Measurements from ENCODE around the gene SMOC1. TPM values are rescaled to one million over a fixed set of nuclear protein-coding genes. Genes with fewer than 3 reads are reported as not detected.

SMOC1 gene
- total and polyA plus RNA-seq, 9 of the 15 experiments (the other 6 are each of a cell fraction or from before 2014, with no cell fraction given), result 0.04 TPM; not detected in 8

DNA sequence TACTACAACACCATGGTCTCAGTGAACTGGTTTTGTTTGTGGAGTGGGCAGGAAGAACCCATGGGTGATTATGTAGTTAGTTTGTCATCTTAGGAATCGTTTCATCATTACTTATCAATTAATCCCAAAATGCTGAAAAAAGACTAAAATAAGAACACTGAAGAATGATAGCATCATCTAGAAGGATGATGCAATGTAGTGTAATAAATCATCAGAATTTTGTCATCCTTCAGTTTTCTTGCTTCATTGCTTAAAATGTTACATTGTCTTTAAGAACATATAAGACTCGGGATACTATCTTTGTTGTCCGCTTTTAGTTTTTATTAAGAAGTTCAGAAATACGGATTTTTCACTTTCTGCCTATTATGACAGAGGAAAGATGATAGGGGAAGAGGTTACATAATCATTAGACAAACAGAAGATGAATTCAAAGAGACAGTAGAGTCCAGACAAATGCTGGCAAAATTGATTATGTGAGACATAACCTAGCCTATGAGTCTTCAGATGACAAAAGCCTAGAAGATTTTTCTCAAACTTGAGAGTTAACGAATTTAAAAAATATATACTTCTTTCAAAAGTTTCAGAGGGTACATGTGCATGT lies 10.8 kb upstream of the SMOC1 start (continued):
- no peak for TF ChIP-seq ARID4B (CRISPR knock-in tag; IDR thresholded peaks at IDR 0.05)
- TF ChIP-seq, protein P1, sequence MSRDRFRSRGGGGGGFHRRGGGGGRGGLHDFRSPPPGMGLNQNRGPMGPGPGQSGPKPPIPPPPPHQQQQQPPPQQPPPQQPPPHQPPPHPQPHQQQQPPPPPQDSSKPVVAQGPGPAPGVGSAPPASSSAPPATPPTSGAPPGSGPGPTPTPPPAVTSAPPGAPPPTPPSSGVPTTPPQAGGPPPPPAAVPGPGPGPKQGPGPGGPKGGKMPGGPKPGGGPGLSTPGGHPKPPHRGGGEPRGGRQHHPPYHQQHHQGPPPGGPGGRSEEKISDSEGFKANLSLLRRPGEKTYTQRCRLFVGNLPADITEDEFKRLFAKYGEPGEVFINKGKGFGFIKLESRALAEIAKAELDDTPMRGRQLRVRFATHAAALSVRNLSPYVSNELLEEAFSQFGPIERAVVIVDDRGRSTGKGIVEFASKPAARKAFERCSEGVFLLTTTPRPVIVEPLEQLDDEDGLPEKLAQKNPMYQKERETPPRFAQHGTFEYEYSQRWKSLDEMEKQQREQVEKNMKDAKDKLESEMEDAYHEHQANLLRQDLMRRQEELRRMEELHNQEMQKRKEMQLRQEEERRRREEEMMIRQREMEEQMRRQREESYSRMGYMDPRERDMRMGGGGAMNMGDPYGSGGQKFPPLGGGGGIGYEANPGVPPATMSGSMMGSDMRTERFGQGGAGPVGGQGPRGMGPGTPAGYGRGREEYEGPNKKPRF (IDR thresholded peaks at IDR 0.05; ENCODE audit: low read depth, low read length), result no peak
- no peak for TF ChIP-seq ZNF699 (CRISPR knock-in tag; IDR thresholded peaks at IDR 0.05; ENCODE audit: insufficient replicate concordance)
- TF ChIP-seq ZNF23 (CRISPR knock-in tag; IDR thresholded peaks at IDR 0.05), result no peak
- TF ChIP-seq MCM7 (IDR thresholded peaks at IDR 0.05), result no peak
- TF ChIP-seq PKNOX1 (IDR thresholded peaks at IDR 0.05), result peak; percentile 67
- peak; percentile 72 for TF ChIP-seq MEIS2 (IDR thresholded peaks at IDR 0.05; ENCODE audit: partially characterized antibody)
- TF ChIP-seq MYBL2 (IDR thresholded peaks at IDR 0.05; ENCODE audit: low read depth), result no peak
- no peak for TF ChIP-seq MYBL2 (CRISPR knock-in tag; IDR thresholded peaks at IDR 0.05; ENCODE audit: borderline replicate concordance)
